ENCODE measurements around the gene FOXO4. TPM values are rescaled to one million over a fixed set of nuclear protein-coding genes. Genes with fewer than 3 reads are reported as not detected.
"Not testable (repeated sequence)": the region's sequence is repeated elsewhere in the genome, so short reads cannot be mapped to it uniquely, and the experiment has no call there.

Gene FOXO4, protein sequence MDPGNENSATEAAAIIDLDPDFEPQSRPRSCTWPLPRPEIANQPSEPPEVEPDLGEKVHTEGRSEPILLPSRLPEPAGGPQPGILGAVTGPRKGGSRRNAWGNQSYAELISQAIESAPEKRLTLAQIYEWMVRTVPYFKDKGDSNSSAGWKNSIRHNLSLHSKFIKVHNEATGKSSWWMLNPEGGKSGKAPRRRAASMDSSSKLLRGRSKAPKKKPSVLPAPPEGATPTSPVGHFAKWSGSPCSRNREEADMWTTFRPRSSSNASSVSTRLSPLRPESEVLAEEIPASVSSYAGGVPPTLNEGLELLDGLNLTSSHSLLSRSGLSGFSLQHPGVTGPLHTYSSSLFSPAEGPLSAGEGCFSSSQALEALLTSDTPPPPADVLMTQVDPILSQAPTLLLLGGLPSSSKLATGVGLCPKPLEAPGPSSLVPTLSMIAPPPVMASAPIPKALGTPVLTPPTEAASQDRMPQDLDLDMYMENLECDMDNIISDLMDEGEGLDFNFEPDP
- total RNA-seq, result 1 to 10 TPM; 6.0 to 8.7 TPM

- H3K27ac Mint-ChIP-seq, result peak within 1 kb of the TSS; percentile 87
- peaks cover 28% of the 10 kb centered on the region for H3K4me1 Mint-ChIP-seq (ENCODE audit: low read depth)
- POLR2A ChIA-PET, result interaction anchor here (0.9 to 1.1 kb wide), 4 partner anchors 10 to 34 kb away, joined by 3 to 5 read pairs (median 4); no protein-coding TSS in a partner anchor
- intact Hi-C loops (cut with micrococcal nuclease), result loop anchor here (5.0 kb wide), 1 partner anchor 87 kb away; no protein-coding TSS in a partner anchor
- peak; percentile 89 for ATAC-seq
- no peak for TF ChIP-seq CTCF (IDR thresholded peaks at IDR 0.05)
- peak; percentile 93 for DNase-seq
- H3K9me3 Mint-ChIP-seq, result no peaks in the 10 kb centered on the region
- CTCF ChIA-PET, result interaction anchor here (1.3 to 2.8 kb wide), 3 partner anchors 16 to 85 kb away, joined by 3 to 7 read pairs (median 3); partner anchors contain the start of gene IL2RG
- peak within 1 kb of the TSS; percentile 85 for H3K4me3 Mint-ChIP-seq
- H3K36me3 Mint-ChIP-seq (ENCODE audit: low read depth), result no peaks in the 10 kb centered on the region
- no peaks in the 10 kb centered on the region for H3K27me3 Mint-ChIP-seq
These were observed at the start of gene FOXO4 for GRCh38 chrX:71095555-71095980. Gene FOXO4, plus strand, starts transcription at chrX:71095851. Its CDS starts 678 bp downstream, at chrX:71096529.

GRCh38 chrX:71047891-71048290 lies 47.8 kb upstream of the FOXO4 start:
- H3K27me3 Mint-ChIP-seq; H3K4me3 Mint-ChIP-seq; POLR2A ChIA-PET; CTCF ChIA-PET; H3K4me1 Mint-ChIP-seq (ENCODE audit: low read depth); DNase-seq; H3K9me3 Mint-ChIP-seq; H3K36me3 Mint-ChIP-seq (ENCODE audit: low read depth); ATAC-seq; intact Hi-C loops (cut with micrococcal nuclease); H3K27ac Mint-ChIP-seq: not testable (repeated sequence)

- Mint-ChIP-seq H3K36me3 (ENCODE audit: low read depth) (peaks cover 10% of the 10 kb centered on the region), H3K9me3 (no peaks in the 10 kb centered on the region), H3K4me3 (no peak overlapping the region), H3K27me3 (no peaks in the 10 kb centered on the region), H3K4me1 (ENCODE audit: low read depth) (peaks cover 11% of the 10 kb centered on the region), H3K27ac (no peak overlapping the region)
- no peak for DNase-seq
- no peak for TF ChIP-seq CTCF (IDR thresholded peaks at IDR 0.05)
- ChIA-PET POLR2A (no interaction called here), CTCF (no interaction called here)
- ATAC-seq, result no peak
- intact Hi-C loops (cut with micrococcal nuclease), result no loop called here
These were observed 42.9 kb upstream of the FOXO4 start for GRCh38 chrX:71052721-71053120.

DNA sequence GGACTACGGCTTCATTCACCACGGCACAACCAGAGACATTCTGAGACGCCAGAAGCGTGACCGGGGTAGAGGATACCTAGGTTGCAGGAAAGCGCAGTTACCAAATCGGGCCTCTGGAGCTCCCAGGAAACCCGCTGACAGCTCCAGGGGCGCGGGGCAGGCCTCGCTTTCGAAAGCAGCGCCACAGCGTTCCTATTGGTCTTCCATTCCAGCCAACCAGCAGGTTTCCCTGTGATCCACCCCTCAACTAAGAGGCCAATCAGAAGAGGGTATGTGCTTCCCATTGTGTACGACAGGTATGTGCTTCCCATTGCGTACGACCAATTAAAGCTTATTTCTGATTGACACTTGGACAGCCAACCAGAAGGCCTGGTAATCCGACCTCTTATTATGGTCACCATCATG lies 42.4 kb upstream of the FOXO4 start:
- no peak for TF ChIP-seq CTCF (IDR thresholded peaks at IDR 0.05)
- peaks cover 16% of the 10 kb centered on the region for H3K4me1 Mint-ChIP-seq (ENCODE audit: low read depth)
- no peak for DNase-seq
- no peaks in the 10 kb centered on the region for H3K9me3 Mint-ChIP-seq
- no peaks in the 10 kb centered on the region for H3K27me3 Mint-ChIP-seq
- H3K27ac Mint-ChIP-seq, result no peak overlapping the region
- ChIA-PET POLR2A (no interaction called here), CTCF (no interaction called here)
- peaks cover 14% of the 10 kb centered on the region for H3K36me3 Mint-ChIP-seq (ENCODE audit: low read depth)
- intact Hi-C loops (cut with micrococcal nuclease), result no loop called here
- H3K4me3 Mint-ChIP-seq, result no peak overlapping the region
- ATAC-seq, result no peak

DNA sequence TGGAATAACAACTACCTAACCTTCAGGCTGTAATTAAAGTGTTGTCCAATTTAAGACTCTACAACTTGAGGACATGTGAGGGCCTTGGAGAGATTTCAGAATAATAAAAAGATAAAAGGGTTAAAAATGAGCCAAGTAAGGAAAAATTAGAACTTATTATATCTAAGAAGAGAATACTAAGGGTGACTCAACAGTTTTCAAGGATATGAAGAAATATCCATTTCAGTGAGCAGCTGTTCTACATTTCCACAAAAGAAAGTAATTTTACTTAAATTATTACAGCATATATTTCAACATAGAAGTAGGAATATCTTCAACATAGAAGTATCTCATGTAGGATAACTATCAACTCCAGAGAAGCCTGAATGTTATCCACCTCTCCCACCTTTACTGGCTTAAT lies 38.8 kb upstream of the FOXO4 start:
- DNase-seq, result no peak
- Mint-ChIP-seq H3K27ac (no peak overlapping the region), H3K4me1 (ENCODE audit: low read depth) (peaks cover 40% of the 10 kb centered on the region), H3K36me3 (ENCODE audit: low read depth) (peaks cover 17% of the 10 kb centered on the region), H3K9me3 (no peaks in the 10 kb centered on the region), H3K4me3 (no peak overlapping the region), H3K27me3 (no peaks in the 10 kb centered on the region)
- no peak for TF ChIP-seq CTCF (IDR thresholded peaks at IDR 0.05)
- ATAC-seq, result no peak
- ChIA-PET CTCF (no interaction called here), POLR2A (no interaction called here)
- intact Hi-C loops (cut with micrococcal nuclease), result no loop called here
